Loucy (cell line): ENCODE data around the gene SLC16A10.

ENCODE experiments used
- H2AFZ ChIP-seq: fragments of 200-600 bp; sonication (generic); 2 replicates; pipeline ENCODE4 v1.6.0; 2016; ENCODE audit warnings: antibody characterized with exemption, mild to moderate bottlenecking, low read length, moderate library complexity
- H3F3A ChIP-seq: fragments of 200-600 bp; 2 replicates; pipeline ENCODE4 v1.6.0; 2016; ENCODE audit warnings: antibody characterized with exemption, low read depth, mild to moderate bottlenecking
- H3K27me3 ChIP-seq: fragments of 200-600 bp; sonication (generic); 2 replicates; pipeline ENCODE4 v1.6.1; 2014; ENCODE audit warnings: low read length, mild to moderate bottlenecking; ENCODE audit not compliant: insufficient read depth, poor library complexity, severe bottlenecking
- H3K36me3 ChIP-seq: fragments of 200-600 bp; sonication (generic); 2 replicates; pipeline ENCODE4 v1.6.1; 2016; ENCODE audit warnings: low read length; ENCODE audit not compliant: insufficient read depth
- H3K4me1 ChIP-seq: fragments of 200-600 bp; sonication (generic); 2 replicates; pipeline ENCODE4 v1.5.1; 2014; ENCODE audit warnings: low read length, mild to moderate bottlenecking; ENCODE audit not compliant: insufficient read depth, poor library complexity, severe bottlenecking
- H3K4me2 ChIP-seq: fragments of 200-600 bp; sonication (generic); 2 replicates; pipeline ENCODE4 v1.6.0; 2014; ENCODE audit warnings: antibody characterized with exemption, low read length, low read depth, mild to moderate bottlenecking; ENCODE audit not compliant: poor library complexity, severe bottlenecking
- H3K4me3 ChIP-seq: fragments of 200-600 bp; sonication (generic); 2 replicates; pipeline ENCODE4 v1.5.1; 2014; ENCODE audit warnings: low read length, mild to moderate bottlenecking, mixed read lengths; ENCODE audit not compliant: poor library complexity, severe bottlenecking
- H3K79me2 ChIP-seq: fragments of 200-600 bp; sonication (generic); 2 replicates; pipeline ENCODE4 v1.6.1; 2014; ENCODE audit warnings: low read length; ENCODE audit not compliant: insufficient read depth
- H3K9ac ChIP-seq: fragments of 200-600 bp; sonication (generic); 2 replicates; pipeline ENCODE4 v1.6.0; 2014; ENCODE audit warnings: mild to moderate bottlenecking, low read depth, low read length, moderate library complexity; ENCODE audit not compliant: poor library complexity, severe bottlenecking
- H3K9me2 ChIP-seq: fragments of 200-600 bp; sonication (generic); replicated peaks from 2 replicates; pipeline ENCODE4 v1.6.1; 2016; ENCODE audit warnings: low read depth, low read length, mixed read lengths
- H3K9me3 ChIP-seq: fragments of 200-600 bp; sonication (generic); 2 replicates; pipeline ENCODE4 v1.6.1; 2014; ENCODE audit warnings: mild to moderate bottlenecking, antibody characterized with exemption, low read length, low read depth; ENCODE audit not compliant: insufficient read depth
- H4K20me1 ChIP-seq: fragments of 200-600 bp; sonication (generic); 2 replicates; pipeline ENCODE4 v1.6.0; 2014; ENCODE audit warnings: antibody characterized with exemption, low read length, mild to moderate bottlenecking; ENCODE audit not compliant: insufficient read depth, poor library complexity, severe bottlenecking
- EZH2phosphoT487 ChIP-seq: fragments of 200-600 bp; IDR thresholded peaks from 2 replicates; pipeline ENCODE4 v1.6.1; 2018; ENCODE audit warnings: antibody characterized with exemption, mild to moderate bottlenecking, moderate library complexity, borderline replicate concordance
- TF ChIP-seq, protein P1 (sequence below): fragments of 200-600 bp; sonication (generic); conservative IDR thresholded peaks from 2 replicates; pipeline ENCODE4 v1.5.1; 2014; ENCODE audit warnings: mild to moderate bottlenecking, antibody characterized with exemption, low read length

SLC16A10 gene

DNA sequence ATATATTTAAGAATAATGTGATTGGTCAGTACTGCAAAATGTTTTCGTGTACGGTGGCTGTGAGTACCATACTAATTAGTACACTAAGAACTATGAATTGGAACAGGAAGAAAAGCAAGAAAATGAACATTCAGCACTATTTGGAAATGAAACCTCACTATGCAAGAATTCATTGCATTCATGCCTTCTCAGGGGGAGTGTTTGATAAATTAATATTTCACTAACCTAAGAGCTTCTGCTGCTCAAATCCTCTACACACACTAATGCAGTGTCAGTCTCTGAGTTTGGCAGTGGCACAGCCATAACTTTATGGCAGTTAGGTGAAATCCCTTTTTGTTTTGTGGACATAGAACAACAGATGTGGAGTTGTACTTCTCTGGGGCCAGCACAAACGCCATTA lies 60.1 kb downstream of the SLC16A10 start:
- TF ChIP-seq, protein P1, sequence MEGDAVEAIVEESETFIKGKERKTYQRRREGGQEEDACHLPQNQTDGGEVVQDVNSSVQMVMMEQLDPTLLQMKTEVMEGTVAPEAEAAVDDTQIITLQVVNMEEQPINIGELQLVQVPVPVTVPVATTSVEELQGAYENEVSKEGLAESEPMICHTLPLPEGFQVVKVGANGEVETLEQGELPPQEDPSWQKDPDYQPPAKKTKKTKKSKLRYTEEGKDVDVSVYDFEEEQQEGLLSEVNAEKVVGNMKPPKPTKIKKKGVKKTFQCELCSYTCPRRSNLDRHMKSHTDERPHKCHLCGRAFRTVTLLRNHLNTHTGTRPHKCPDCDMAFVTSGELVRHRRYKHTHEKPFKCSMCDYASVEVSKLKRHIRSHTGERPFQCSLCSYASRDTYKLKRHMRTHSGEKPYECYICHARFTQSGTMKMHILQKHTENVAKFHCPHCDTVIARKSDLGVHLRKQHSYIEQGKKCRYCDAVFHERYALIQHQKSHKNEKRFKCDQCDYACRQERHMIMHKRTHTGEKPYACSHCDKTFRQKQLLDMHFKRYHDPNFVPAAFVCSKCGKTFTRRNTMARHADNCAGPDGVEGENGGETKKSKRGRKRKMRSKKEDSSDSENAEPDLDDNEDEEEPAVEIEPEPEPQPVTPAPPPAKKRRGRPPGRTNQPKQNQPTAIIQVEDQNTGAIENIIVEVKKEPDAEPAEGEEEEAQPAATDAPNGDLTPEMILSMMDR = no peak
- no peak for TF ChIP-seq EZH2phosphoT487

DNA sequence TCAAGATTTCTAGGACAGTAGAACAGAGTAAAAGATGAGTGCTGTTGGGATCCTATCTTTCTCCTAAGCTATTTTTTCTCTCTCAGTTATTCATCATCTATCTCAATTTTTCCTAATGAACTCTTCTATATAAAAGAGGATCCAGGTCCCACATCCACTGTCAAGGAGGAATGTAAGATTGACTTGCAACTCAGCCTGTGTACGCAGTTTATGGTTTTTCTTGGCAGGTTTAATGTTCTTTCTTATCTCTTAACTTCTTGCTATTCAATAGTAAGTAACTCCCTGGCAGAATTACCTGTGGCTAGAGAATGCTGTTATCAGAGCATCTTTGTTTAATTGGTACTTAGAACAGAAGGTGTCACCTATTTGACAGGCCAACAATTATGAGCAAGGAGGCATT lies 60.8 kb downstream of the SLC16A10 start:
- H3K9me2 ChIP-seq = no peaks in the 10 kb centered on the region
- no peak overlapping the region for H3K4me3 ChIP-seq
- TF ChIP-seq EZH2phosphoT487 = no peak
- TF ChIP-seq, protein P1 = no peak
- H3K9me3 ChIP-seq = no peaks in the 10 kb centered on the region
- no peaks in the 10 kb centered on the region for H3F3A ChIP-seq
- H3K9ac ChIP-seq = no peak overlapping the region
- H3K36me3 ChIP-seq = no peaks in the 10 kb centered on the region
- H3K27me3 ChIP-seq = no peaks in the 10 kb centered on the region
- H3K4me1 ChIP-seq = peaks cover 9% of the 10 kb centered on the region
- no peak overlapping the region for H2AFZ ChIP-seq
- H4K20me1 ChIP-seq = no peaks in the 10 kb centered on the region
- no peak overlapping the region for H3K4me2 ChIP-seq
- H3K79me2 ChIP-seq = 0 out of 2 replicates have a peak, but pooled peaks cover 3% of the 10 kb centered on the region

More for the DNA sequence above, 60.1 kb downstream of the SLC16A10 start:
- Histone ChIP-seq H3K4me1 (peaks cover 9% of the 10 kb centered on the region), H3K4me2 (no peak overlapping the region), H3K36me3 (no peaks in the 10 kb centered on the region), H3K9me3 (no peaks in the 10 kb centered on the region), H3F3A (no peaks in the 10 kb centered on the region), H2AFZ (no peak overlapping the region), H3K4me3 (no peak overlapping the region), H3K27me3 (no peaks in the 10 kb centered on the region), H3K79me2 (0 out of 2 replicates have a peak, but pooled peaks cover 3% of the 10 kb centered on the region), H3K9me2 (no peaks in the 10 kb centered on the region), H4K20me1 (no peaks in the 10 kb centered on the region), H3K9ac (no peak overlapping the region)

DNA sequence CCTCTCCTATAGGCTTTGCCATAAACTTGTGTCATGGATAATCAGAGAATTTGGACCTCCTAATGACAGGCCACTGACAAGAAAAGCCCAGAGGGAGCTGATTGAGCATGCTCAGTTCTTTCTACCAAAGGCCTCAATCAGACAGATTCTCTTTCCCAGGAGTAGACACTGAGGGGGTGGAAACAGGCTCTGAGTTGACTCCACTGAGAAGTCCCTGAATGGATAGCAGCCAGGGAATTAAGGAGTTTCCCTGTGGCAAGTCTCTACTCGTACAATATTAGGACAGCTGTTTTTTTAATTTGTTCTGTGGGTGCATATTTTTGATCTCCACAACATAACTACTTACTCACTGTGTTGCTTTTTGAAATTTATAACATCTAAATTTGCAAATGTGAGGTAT lies 63.3 kb downstream of the SLC16A10 start:
- Histone ChIP-seq H3K4me3 (no peak overlapping the region), H3K79me2 (peaks cover 3% of the 10 kb centered on the region; the same call in 1 of the 2 replicates), H3K27me3 (no peaks in the 10 kb centered on the region), H3K36me3 (no peaks in the 10 kb centered on the region), H3K4me1 (peaks cover 9% of the 10 kb centered on the region), H3K9me3 (no peaks in the 10 kb centered on the region), H3K9ac (no peak overlapping the region), H2AFZ (no peak overlapping the region), H3F3A (no peaks in the 10 kb centered on the region), H3K9me2 (no peaks in the 10 kb centered on the region), H3K4me2 (no peak overlapping the region), H4K20me1 (no peaks in the 10 kb centered on the region)
- no peak for TF ChIP-seq EZH2phosphoT487
- TF ChIP-seq, protein P1 = no peak
